ENCODE data around the gene MDK.
A peak's percentile ranks its signal among the peaks of the same experiment; 100 is the strongest.

MDK gene

DNA sequence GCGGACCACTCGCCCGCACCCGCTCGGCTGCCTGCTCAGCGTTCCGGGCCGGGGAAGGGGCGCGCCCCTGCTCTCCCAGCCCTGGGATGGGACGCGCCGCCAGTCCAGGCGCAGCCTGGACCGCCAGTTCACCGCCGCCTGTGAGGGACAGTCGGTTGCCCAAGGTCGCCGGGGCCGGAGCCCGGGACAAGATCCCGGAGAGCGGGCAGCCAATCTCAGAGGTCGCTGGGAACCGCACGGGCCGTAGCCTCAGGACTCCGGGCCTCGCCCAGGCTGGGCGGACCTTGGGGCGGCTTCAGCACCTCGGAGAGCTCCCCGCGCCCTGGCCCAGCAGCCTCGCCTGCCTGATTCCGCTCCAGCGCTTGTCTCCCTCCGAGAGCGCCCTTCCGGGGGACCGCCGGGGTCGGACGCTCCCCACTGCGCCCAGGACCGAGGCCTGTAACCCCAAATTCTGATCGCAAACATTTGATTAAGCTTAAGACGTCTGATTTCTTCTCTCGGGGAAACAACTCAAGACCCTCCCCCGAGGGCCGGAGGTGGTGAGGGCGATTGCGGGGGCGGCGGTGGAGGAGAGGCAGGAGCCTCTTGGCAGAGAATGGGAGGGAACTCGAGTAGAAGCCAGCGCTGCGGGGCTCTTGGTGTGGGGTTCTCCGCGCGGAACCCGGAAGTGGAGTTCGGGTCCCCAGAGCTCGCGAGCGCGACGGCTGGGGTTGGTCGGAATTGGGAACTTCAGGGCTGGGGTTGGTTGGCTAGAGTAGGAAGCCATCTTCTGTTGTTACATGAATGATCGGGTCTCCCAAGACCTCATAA, 11.2 kb downstream of the MDK start (continued):
- TF ChIP-seq, protein P1, sequence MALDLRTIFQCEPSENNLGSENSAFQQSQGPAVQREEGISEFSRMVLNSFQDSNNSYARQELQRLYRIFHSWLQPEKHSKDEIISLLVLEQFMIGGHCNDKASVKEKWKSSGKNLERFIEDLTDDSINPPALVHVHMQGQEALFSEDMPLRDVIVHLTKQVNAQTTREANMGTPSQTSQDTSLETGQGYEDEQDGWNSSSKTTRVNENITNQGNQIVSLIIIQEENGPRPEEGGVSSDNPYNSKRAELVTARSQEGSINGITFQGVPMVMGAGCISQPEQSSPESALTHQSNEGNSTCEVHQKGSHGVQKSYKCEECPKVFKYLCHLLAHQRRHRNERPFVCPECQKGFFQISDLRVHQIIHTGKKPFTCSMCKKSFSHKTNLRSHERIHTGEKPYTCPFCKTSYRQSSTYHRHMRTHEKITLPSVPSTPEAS (tag by site-specific recombination; IDR thresholded peaks at IDR 0.05), result no peak
- TF ChIP-seq ZNF624 (tag by site-specific recombination; IDR thresholded peaks at IDR 0.05) (no peak), SETDB1 (IDR thresholded peaks at IDR 0.05; ENCODE audit: insufficient read length, low read length) (no peak), ZNF214 (tag by site-specific recombination; IDR thresholded peaks at IDR 0.05; ENCODE audit: borderline replicate concordance) (no peak), ZNF423 (tag by site-specific recombination; IDR thresholded peaks at IDR 0.05) (no peak), ZNF223 (tag by site-specific recombination; IDR thresholded peaks at IDR 0.05) (no peak), ZNF610 (tag by site-specific recombination; IDR thresholded peaks at IDR 0.05; ENCODE audit: borderline replicate concordance) (no peak), HOXD13 (CRISPR knock-in tag; IDR thresholded peaks at IDR 0.05; ENCODE audit: borderline replicate concordance) (no peak), ZNF138 (tag by site-specific recombination; IDR thresholded peaks at IDR 0.05; ENCODE audit: borderline replicate concordance) (no peak), ZNF529 (tag by site-specific recombination; IDR thresholded peaks at IDR 0.05; ENCODE audit: insufficient replicate concordance) (no peak), ZNF426 (tag by site-specific recombination; IDR thresholded peaks at IDR 0.05) (no peak), ZNF707 (tag by site-specific recombination; IDR thresholded peaks at IDR 0.05) (no peak), ZNF280D (tag by site-specific recombination; IDR thresholded peaks at IDR 0.05) (no peak), ZNF473 (tag by site-specific recombination; IDR thresholded peaks at IDR 0.05) (no peak), ZNF677 (tag by site-specific recombination; IDR thresholded peaks at IDR 0.05) (no peak), ZNF398 (tag by site-specific recombination; IDR thresholded peaks at IDR 0.05) (peak; percentile 90), ZNF704 (tag by site-specific recombination; IDR thresholded peaks at IDR 0.05) (no peak), ZNF37A (tag by site-specific recombination; IDR thresholded peaks at IDR 0.05) (no peak), ZNF530 (tag by site-specific recombination; IDR thresholded peaks at IDR 0.05; ENCODE audit: low read depth) (no peak)
- TF ChIP-seq, protein P2, sequence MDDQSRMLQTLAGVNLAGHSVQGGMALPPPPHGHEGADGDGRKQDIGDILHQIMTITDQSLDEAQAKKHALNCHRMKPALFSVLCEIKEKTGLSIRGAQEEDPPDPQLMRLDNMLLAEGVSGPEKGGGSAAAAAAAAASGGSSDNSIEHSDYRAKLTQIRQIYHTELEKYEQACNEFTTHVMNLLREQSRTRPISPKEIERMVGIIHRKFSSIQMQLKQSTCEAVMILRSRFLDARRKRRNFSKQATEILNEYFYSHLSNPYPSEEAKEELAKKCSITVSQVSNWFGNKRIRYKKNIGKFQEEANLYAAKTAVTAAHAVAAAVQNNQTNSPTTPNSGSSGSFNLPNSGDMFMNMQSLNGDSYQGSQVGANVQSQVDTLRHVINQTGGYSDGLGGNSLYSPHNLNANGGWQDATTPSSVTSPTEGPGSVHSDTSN (CRISPR knock-in tag; IDR thresholded peaks at IDR 0.05), result 0 out of 2 replicates have a peak, but pooled peaks have one; percentile 29
- TF ChIP-seq, protein P3, sequence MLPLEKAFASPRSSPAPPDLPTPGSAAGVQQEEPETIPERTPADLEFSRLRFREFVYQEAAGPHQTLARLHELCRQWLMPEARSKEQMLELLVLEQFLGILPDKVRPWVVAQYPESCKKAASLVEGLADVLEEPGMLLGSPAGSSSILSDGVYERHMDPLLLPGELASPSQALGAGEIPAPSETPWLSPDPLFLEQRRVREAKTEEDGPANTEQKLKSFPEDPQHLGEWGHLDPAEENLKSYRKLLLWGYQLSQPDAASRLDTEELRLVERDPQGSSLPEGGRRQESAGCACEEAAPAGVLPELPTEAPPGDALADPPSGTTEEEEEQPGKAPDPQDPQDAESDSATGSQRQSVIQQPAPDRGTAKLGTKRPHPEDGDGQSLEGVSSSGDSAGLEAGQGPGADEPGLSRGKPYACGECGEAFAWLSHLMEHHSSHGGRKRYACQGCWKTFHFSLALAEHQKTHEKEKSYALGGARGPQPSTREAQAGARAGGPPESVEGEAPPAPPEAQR (tag by site-specific recombination; IDR thresholded peaks at IDR 0.05), result no peak
- TF ChIP-seq, protein P4, sequence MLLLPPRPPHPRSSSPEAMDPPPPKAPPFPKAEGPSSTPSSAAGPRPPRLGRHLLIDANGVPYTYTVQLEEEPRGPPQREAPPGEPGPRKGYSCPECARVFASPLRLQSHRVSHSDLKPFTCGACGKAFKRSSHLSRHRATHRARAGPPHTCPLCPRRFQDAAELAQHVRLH (tag by site-specific recombination; IDR thresholded peaks at IDR 0.05), result no peak
- TF ChIP-seq, protein P5, sequence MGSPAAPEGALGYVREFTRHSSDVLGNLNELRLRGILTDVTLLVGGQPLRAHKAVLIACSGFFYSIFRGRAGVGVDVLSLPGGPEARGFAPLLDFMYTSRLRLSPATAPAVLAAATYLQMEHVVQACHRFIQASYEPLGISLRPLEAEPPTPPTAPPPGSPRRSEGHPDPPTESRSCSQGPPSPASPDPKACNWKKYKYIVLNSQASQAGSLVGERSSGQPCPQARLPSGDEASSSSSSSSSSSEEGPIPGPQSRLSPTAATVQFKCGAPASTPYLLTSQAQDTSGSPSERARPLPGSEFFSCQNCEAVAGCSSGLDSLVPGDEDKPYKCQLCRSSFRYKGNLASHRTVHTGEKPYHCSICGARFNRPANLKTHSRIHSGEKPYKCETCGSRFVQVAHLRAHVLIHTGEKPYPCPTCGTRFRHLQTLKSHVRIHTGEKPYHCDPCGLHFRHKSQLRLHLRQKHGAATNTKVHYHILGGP (tag by site-specific recombination; IDR thresholded peaks at IDR 0.05), result no peak
- TF ChIP-seq, protein P6, sequence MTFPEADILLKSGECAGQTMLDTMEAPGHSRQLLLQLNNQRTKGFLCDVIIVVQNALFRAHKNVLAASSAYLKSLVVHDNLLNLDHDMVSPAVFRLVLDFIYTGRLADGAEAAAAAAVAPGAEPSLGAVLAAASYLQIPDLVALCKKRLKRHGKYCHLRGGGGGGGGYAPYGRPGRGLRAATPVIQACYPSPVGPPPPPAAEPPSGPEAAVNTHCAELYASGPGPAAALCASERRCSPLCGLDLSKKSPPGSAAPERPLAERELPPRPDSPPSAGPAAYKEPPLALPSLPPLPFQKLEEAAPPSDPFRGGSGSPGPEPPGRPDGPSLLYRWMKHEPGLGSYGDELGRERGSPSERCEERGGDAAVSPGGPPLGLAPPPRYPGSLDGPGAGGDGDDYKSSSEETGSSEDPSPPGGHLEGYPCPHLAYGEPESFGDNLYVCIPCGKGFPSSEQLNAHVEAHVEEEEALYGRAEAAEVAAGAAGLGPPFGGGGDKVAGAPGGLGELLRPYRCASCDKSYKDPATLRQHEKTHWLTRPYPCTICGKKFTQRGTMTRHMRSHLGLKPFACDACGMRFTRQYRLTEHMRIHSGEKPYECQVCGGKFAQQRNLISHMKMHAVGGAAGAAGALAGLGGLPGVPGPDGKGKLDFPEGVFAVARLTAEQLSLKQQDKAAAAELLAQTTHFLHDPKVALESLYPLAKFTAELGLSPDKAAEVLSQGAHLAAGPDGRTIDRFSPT (tag by site-specific recombination; IDR thresholded peaks at IDR 0.05), result no peak
